ENCODE measurements around the gene UPK3A.

UPK3A gene

DNA sequence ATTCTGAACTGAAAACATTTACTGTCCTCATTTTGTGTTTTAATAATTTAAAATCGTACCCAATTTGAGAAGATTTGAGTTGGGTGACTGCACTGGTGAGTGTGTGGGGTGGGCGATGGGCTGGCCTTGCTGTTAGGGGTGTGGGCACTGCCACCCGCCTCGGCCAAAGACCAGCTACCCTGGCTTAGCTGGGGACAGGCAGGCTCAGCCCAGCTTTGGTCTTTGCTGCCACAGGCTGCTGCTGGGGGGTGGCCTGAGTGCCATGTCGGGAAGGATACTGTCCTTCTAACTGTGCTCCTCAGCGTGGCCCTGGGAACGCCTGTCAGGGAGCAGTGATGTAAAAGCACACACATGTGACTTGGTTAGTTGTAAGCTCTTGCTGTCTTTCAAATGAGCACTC, 47.3 kb downstream of the UPK3A start:
- no peak for DNase-seq

DNA sequence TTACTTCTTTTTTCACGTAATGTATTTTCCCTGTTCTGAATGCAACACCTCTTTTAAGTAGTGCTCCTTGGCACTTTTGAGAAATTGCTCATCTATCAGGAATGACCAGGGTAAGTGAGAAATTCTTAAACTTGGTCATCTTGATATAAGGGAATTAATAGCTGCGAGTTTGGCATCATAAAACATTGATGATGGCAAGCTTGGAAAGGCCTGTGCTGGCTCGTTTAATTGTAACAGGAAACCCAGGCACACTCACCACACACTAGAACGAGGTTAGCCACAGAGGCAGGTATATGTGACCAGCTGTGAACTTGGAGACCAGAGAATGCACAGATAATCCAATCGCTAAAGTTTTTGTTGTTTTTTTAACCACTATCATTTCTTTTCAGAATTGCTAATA, 49.3 kb downstream of the UPK3A start:
- no peak for DNase-seq

DNA sequence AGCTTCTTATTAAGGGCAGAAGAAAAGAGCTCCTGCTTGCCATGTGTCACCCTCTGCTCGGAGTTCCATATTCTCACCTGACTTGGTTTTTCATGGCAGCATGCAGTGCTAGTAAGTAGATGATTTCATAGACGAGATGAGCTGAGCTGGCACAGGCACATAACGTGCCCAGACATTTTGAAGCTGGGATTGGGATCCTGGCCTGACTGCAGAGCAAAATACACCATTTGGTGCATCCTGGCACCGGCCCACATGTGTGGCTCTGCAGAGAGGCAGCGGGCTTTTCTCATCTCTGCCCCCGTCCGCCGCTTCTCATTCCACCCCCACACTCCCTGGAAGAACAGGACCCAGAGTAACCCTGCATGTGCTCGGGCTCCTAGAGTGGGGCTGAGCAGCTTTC, 49.8 kb downstream of the UPK3A start:
- no peak for DNase-seq

DNA sequence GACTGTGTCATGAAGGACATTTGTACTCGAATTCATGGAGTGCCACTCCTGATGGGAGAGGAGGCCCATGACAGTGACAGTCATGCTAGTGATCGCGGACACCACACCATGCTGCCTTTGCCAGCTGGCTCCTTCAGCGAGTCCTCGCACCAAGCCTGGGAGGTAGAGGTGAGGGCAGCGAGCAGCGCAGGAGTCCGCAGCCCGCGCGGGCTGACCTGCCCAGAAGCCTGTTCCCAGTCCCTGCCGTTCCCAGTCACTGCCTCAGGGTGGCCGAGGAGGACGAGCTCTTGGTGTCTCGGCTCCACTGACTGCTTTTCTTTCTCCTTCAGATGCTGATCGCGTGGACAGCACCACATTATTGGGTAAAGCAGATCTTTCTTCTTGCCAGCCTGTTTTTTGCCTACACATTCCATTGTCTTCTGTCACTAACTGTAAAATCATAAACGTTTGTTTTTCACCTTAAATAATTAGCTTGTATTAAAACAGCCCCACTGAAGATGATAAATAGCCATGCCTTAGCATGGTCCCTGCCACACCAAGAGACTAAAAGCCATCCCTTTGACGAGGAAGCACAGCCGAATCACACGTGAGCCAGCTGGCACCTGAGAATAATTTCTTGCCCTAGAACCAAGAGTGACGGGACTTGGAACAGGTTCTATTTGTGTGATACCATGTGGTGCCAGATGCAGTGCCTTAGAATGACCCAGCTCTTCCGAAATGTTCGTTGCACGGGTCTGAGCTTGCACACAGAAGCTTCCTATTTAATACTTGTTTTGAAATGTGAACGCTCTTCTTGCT, 50.5 kb downstream of the UPK3A start:
- DNase-seq: no peak

DNA sequence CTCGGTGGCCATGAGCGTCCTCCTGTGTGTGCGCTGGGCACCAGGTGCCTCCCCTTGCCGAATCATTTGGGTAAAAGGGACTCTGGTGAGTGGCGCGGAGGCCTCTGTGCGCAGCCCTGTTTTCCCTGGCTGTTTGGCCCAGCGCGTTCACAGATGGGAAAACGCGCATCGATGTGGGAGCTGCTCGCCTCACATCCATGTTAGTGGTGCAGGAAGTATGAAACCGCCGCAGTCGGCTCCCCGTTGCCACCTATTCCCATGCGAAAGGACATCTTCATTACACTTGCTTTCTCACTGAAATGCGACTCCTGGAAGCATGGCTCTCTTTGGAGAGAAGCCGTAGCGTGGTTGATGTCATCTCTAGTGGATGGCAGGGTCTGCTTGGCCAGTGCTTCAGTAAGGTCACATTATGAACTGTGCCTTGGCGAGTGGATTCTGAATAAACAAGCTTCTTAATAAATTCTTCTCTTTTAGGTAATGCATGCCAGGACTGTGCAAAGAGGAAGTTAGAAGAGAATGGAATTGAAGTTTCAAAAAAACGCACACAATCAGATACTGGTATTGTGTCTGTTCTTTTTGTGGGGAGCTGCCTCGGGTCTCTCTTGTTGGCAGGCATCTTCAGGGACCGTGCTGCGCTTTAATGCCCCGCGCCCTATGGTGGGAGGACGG, 51.2 kb downstream of the UPK3A start:
- DNase-seq: no peak

DNA sequence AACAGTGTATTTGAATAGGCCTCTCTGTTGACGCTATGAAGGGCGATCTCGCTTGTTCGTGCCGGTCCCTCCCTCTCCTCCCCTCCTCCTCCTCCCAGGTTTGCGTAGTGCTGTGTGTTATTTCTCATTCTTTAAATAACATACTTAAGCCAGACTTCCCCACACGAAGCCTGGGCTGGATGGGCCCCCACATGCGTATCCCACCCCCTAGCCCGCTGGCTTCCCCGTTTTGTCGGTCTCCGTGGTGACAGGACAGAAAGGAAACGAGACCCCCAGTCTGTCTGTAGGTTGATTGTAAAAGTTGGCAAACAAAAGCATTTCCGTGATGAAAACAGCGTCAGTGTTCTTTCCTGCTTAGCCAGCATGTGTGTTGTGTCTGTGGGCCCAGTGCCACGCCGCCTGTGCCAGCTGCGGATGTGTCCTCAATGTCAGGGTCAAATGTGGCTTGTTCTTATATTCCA, 52.3 kb downstream of the UPK3A start:
- DNase-seq: peak; percentile 39

DNA sequence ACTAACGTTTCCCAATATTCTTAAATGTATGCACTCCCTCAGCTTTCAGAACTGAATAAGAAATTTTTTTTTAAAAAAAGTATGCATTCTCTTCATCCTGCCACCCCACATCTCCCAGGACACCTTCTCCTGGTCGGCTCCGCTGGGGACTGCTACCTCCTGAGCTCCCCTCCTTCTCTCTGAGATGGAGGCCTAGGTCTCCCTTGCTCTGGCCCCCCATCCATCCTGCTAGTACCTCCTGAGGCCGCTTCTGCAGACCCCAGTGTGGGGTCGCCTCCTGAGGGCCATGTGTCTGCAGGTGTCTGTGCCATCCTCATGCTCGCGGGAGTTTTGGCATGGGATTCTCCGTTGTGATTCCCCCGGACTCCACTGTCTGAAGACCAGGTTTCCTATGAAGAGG, 52.8 kb downstream of the UPK3A start:
- DNase-seq: no peak

DNA sequence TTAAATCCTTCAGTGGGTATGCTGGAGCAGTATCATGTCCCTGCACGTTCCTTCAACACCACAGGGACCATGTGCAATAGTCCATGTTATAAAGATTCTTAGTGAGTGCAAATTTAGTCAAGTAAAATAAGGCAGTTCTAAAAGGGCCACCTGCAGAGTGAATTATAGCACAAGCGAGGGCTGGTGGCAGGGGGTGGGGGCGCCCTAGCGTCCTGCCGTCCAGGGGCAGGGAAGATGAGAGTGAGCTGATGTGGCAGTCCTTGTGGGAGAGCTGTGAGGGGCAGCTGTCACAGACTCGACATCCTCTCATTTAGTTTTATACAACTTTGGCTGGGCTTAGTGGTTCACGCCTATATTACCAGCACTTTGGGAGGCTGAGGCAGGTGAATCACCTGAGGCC, 54.0 kb downstream of the UPK3A start:
- no peak for DNase-seq

DNA sequence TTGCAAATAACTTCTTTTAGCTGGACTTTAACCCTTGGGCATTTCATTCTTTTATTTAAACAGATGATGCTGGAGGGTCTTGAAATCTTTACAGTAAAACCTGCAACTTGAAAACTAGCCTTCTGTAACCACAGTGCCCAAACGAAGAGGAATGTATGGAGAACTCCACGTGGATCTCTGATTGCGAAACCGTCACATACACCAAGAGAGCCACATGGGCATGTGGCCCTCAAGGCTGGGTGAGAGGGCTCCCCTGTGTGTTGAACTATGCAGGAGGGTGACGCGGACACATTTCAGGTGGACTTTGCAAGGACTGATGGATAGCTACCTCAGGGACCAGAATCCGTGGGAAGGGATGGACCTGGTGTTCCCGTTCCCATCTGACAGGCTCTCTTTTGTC, 55.6 kb downstream of the UPK3A start:
- no peak for DNase-seq

DNA sequence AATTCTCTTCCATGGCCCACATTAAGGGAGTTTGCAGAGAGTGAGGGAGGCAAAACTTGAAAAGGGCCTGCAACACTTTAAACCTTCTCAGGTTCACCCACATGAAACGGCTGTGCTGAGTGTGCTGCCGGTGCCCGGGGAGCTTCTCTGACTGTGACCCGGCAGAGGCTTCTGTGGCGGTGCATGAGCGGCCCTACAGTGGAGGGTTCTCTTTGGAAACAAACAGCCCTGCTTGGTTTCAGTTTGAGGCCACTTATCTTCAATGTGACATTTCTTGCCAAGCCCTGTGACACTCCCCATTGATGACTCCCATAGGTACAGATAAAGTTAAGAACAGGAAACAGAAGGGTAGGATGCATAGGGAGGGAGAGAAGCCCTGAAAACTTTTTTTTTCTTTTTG, 56.7 kb downstream of the UPK3A start:
- DNase-seq: peak; percentile 14

DNA sequence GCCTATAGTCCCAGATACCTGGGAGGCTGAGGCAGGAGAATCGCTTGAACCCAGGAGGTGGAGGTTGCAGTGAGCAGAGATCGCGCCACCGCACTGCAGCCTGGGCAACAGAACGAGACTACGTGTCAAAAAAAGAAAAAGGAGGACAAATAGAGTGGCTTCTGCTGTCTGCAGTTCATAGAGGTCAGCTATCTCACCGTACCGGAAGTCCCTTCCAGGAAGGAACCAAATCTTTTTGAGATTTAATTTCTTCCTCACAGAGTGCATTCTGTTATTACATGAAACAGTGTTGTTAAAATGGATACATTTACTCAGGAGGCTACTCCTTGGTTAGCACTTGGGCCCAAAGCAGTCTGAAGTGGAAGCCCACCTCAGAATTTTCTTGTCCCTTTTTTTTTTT, 58.4 kb downstream of the UPK3A start:
- no peak for DNase-seq

DNA sequence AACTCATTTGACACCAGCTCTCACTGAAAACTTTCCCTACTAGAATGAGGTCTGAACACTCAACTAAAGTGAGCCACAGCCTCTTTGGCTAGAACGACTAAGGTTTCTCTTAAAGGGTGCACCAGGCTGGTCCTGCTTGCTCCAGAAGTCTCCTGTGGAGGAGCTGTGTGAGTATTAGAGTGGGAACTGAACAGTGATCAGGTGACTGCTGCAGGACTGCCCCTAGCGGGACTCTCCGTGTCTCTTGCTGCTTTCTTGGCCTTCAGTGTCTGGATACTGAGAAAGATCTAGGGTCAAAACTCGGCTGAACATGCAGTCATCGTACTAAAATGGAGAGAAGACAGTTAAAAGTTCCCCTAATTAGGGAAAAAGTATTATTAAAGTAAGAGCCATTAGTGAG, 59.6 kb downstream of the UPK3A start:
- DNase-seq: no peak

Measured in effector CD8-positive, alpha-beta T cell (primary cell).